ENCODE results near the gene AP2B1.

DNA sequence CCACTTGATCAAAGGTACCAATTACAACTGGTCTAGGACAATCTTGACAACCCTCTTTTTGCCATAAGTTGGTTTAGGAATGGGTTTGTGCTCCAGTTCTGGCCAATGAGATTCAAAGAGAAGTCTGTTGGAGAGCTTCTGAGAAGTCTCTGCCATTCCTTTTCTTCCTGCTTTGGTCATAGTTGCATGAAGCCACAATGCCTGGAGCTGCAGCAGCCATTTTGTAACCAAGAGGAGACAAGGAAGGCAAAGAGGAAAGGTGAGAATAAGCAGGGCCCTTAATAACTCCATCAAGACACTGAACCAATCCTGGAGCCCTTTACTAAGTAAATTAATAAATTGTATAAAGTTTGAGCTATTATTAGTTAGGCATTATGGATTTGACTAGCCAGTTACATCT lies 170.1 kb downstream of the AP2B1 start:
- TF ChIP-seq, protein P1, sequence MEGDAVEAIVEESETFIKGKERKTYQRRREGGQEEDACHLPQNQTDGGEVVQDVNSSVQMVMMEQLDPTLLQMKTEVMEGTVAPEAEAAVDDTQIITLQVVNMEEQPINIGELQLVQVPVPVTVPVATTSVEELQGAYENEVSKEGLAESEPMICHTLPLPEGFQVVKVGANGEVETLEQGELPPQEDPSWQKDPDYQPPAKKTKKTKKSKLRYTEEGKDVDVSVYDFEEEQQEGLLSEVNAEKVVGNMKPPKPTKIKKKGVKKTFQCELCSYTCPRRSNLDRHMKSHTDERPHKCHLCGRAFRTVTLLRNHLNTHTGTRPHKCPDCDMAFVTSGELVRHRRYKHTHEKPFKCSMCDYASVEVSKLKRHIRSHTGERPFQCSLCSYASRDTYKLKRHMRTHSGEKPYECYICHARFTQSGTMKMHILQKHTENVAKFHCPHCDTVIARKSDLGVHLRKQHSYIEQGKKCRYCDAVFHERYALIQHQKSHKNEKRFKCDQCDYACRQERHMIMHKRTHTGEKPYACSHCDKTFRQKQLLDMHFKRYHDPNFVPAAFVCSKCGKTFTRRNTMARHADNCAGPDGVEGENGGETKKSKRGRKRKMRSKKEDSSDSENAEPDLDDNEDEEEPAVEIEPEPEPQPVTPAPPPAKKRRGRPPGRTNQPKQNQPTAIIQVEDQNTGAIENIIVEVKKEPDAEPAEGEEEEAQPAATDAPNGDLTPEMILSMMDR (IDR thresholded peaks at IDR 0.05) = no peak
- TF ChIP-seq POLR2A (IDR thresholded peaks at IDR 0.05) = no peak
- TF ChIP-seq EP300 (IDR thresholded peaks at IDR 0.05) = no peak

Data from stomach (tissue), 4 donors.